Uterus (tissue), 4 donors: Measurements from ENCODE around the gene AKIRIN2. TPM values are rescaled to one million over a fixed set of nuclear protein-coding genes. Genes with fewer than 3 reads are reported as not detected.

Experiments used
- DNase-seq, 2 donors: peaks; one replicate each; pipeline ENCODE4 v3.0.0-alpha.2; 2019 to 2020
- H3K27ac ChIP-seq, 2 donors: fragments of 200-600 bp; sonication (generic); 1 replicate in 1 of 2; 2 replicates in 1 of 2; pipeline ENCODE4 v1.5.1; 2016 to 2018
- H3K27me3 ChIP-seq, 2 donors: fragments of 200-600 bp; sonication (generic); one replicate each; pipeline ENCODE4 v1.5.1; 2018 to 2019; ENCODE audit warnings: control low read depth in 1 of 2
- H3K36me3 ChIP-seq, 2 donors: fragments of 200-600 bp; sonication (generic); one replicate each; pipeline ENCODE4 v1.5.1; 2019; ENCODE audit warnings: control low read depth in 1 of 2
- H3K4me1 ChIP-seq, 2 donors: fragments of 200-600 bp; sonication (generic); one replicate each; pipeline ENCODE4 v1.5.1; 2018 to 2019; ENCODE audit warnings: control low read depth in 1 of 2
- H3K4me3 ChIP-seq, 2 donors: fragments of 200-600 bp; sonication (generic); 1 replicate in 1 of 2; 2 replicates in 1 of 2; pipeline ENCODE4 v1.5.1; 2018 to 2019; ENCODE audit warnings: mild to moderate bottlenecking in 1 of 2
- H3K9me3 ChIP-seq, 2 donors: fragments of 200-600 bp; sonication (generic); one replicate each; pipeline ENCODE4 v1.5.1; 2019; ENCODE audit warnings: control low read depth in 1 of 2
- CTCF ChIP-seq, 4 experiments: fragments of 200-600 bp in 2 of 4; fragments of 450-650 bp in 2 of 4; sonication (generic) in 2 of 4; IDR thresholded peaks; one replicate each; pipeline ENCODE4 v1.5.1; 2016 to 2019; ENCODE audit warnings: antibody characterized with exemption in 4 of 4, mild to moderate bottlenecking in 2 of 4, moderate library complexity in 1 of 4
- POLR2A ChIP-seq, 2 donors: fragments of 450-650 bp; IDR thresholded peaks; one replicate each; pipeline ENCODE4 v1.6.1; 2016; ENCODE audit warnings: antibody characterized with exemption in 2 of 2, mild to moderate bottlenecking in 1 of 2, moderate library complexity in 1 of 2
- intact Hi-C: fragments of 100-400 bp; cut with DNase I; formaldehyde crosslinking; loops from one replicate; pipeline ENCODE4 v1.15.1; 2023; ENCODE audit warnings: low total_unique reads
- small RNA-seq: library from RNA; depleted of rRNA; stranded (forward); fragments of <200 nt; gene quantifications from one replicate; pipeline ENCODE3, GENCODE V24; 2016
- total RNA-seq, 4 donors: library from RNA; depleted of rRNA in 3 of 4; stranded (reverse); fragments of >200 nt in 3 of 4; gene quantifications; one replicate each; pipeline versions ENCODE4 v1.1.0 to v1.2.4, GENCODE V29; 2014 to 2023
- donor health status: DM: yes; HTN: yes; CAD: no.

Gene AKIRIN2
- total RNA-seq, 4 donors from 2014 or later = 6.9 to 41.5 (median 24.8) TPM

DNA sequence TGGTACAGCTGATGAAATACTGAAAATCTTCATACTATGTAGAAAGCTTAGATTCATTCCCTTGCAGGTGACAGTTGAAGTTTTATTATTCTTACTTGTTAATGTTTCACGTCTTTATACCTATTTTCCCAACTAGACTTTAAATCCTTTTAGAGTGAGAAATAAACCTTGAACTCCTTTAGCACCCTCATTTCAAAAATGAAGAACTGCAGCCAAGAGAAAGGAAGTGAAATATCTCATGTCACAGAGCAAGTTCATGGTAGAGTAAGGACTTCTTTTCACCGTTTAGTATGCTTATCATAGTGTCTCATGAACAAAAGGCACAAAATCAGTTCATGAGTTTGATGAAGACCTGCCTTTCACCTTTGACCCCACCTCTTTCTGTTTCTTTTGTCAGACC, 73.6 kb downstream of the AKIRIN2 start:
- no peak for DNase-seq
- H3K36me3 ChIP-seq = no peaks in the 10 kb centered on the region

More for the DNA sequence above, 73.6 kb downstream of the AKIRIN2 start:
- TF ChIP-seq POLR2A (IDR thresholded peaks at IDR 0.05) = no peak
- no peak for TF ChIP-seq CTCF (IDR thresholded peaks at IDR 0.05)
- Histone ChIP-seq H3K9me3 (no peaks in the 10 kb centered on the region), H3K27me3 (no peaks in the 10 kb centered on the region), H3K4me1 (no peaks in the 10 kb centered on the region), H3K27ac (no peak overlapping the region), H3K4me3 (no peak overlapping the region)
- intact Hi-C loops = no loop called here

Small RNA genes within 50 kb of the gene (small RNA-seq; reads per million reads assigned to genes)
- not detected for gene RF01210

Other genes with a start within 250 kb of the AKIRIN2 start
- gene SLC35A1, start 229.3 kb downstream of the AKIRIN2 start, total RNA-seq = 10 to 100 TPM; 17.6 to 38.0 (median 25.8) TPM
- gene RARS2, start 112.2 kb downstream of the AKIRIN2 start, total RNA-seq = 10 to 100 TPM; 15.6 to 61.3 (median 44.1) TPM
- 10 to 100 TPM in 3 of 4 donors, 1 to 10 TPM in 1; 6.2 to 43.9 (median 24.8) TPM for gene ORC3, start 112.1 kb downstream of the AKIRIN2 start, total RNA-seq